ENCODE measurements around the gene PPM1K. TPM values are rescaled to one million over a fixed set of nuclear protein-coding genes. Genes with fewer than 3 reads are reported as not detected.

The PPM1K gene
- total RNA-seq, 1 donor from 2014 or later: 248 TPM

GRCh38 chr4:88244056-88244455 lies 40.3 kb downstream of the PPM1K start:
- H3K4me1 ChIP-seq: peaks cover 18% of the 10 kb centered on the region

DNA sequence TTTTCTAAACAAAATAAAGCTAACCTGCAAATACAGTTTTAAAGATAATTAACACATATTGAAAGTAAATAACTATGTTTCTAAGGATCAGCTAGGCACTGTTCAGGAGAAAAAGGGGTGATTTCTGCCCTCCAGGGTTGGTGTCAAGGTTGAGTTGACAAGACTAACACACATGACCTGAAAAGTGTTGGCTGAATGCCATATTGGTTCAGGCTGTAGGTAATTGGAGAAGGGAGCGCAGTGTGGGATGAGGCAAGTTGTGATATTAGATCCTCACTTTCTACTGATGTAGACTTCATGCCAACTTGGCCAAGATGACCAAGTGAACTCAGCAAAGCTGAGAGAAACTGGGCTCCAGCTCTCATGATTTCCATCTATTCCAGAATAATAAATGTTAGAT lies 42.2 kb downstream of the PPM1K start:
- H3K36me3 ChIP-seq: no peaks in the 10 kb centered on the region
- H3K27ac ChIP-seq (replicated peaks): no peak overlapping the region
- intact Hi-C loops (cut with micrococcal nuclease): no loop called here
- H3K9me3 ChIP-seq (replicated peaks): peaks cover 4% of the 10 kb centered on the region
- no peak overlapping the region for H3K4me3 ChIP-seq
- peaks cover 18% of the 10 kb centered on the region for H3K4me1 ChIP-seq
- TF ChIP-seq, protein P1, sequence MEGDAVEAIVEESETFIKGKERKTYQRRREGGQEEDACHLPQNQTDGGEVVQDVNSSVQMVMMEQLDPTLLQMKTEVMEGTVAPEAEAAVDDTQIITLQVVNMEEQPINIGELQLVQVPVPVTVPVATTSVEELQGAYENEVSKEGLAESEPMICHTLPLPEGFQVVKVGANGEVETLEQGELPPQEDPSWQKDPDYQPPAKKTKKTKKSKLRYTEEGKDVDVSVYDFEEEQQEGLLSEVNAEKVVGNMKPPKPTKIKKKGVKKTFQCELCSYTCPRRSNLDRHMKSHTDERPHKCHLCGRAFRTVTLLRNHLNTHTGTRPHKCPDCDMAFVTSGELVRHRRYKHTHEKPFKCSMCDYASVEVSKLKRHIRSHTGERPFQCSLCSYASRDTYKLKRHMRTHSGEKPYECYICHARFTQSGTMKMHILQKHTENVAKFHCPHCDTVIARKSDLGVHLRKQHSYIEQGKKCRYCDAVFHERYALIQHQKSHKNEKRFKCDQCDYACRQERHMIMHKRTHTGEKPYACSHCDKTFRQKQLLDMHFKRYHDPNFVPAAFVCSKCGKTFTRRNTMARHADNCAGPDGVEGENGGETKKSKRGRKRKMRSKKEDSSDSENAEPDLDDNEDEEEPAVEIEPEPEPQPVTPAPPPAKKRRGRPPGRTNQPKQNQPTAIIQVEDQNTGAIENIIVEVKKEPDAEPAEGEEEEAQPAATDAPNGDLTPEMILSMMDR (IDR thresholded peaks at IDR 0.05; ENCODE audit: borderline replicate concordance): no peak
- no peak for DNase-seq
- no peaks in the 10 kb centered on the region for H3K27me3 ChIP-seq (ENCODE audit: low read depth)

More at GRCh38 chr4:88244056-88244455, 40.3 kb downstream of the PPM1K start:
- Histone ChIP-seq H3K27ac (replicated peaks) (no peak overlapping the region), H3K27me3 (ENCODE audit: low read depth) (no peaks in the 10 kb centered on the region), H3K4me3 (no peak overlapping the region), H3K36me3 (no peaks in the 10 kb centered on the region), H3K9me3 (replicated peaks) (no peaks in the 10 kb centered on the region)
- intact Hi-C loops (cut with micrococcal nuclease): no loop called here
- TF ChIP-seq, protein P1 (IDR thresholded peaks at IDR 0.05; ENCODE audit: borderline replicate concordance): no peak
- no peak for DNase-seq

DNA sequence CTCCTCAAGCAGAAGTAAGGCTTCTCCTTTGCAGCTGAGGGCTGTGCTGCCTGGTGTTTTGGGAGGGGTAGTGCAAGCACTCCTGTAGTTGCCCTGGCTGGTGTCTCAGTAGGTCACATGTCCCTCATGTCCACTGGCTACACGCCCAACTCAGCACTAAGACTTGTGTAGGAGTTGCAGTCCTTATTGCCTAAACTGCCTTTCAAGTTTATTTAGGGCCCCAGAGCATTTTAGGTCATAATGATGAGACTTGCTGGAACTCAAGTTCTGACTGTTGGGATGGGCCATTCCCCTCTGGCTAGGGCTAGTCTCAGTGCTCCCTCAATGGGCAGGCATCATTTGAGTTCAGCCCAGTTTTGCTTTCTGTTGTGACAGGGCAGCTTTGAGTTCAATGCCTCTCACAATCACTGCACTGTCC lies 44.1 kb downstream of the PPM1K start:
- intact Hi-C loops (cut with micrococcal nuclease): no loop called here
- H3K4me1 ChIP-seq: peaks cover 18% of the 10 kb centered on the region
- H3K27ac ChIP-seq (replicated peaks): peak overlapping the region; percentile 73
- no peaks in the 10 kb centered on the region for H3K36me3 ChIP-seq
- H3K27me3 ChIP-seq (ENCODE audit: low read depth): no peaks in the 10 kb centered on the region
- peak; percentile 72 for DNase-seq
- H3K4me3 ChIP-seq: no peak overlapping the region
- H3K9me3 ChIP-seq (replicated peaks): peaks cover 7% of the 10 kb centered on the region
- TF ChIP-seq, protein P1 (IDR thresholded peaks at IDR 0.05; ENCODE audit: borderline replicate concordance): peak; percentile 50

GRCh38 chr4:88230969-88231771 lies 53.2 kb downstream of the PPM1K start:
- TF ChIP-seq, protein P1 (IDR thresholded peaks at IDR 0.05; ENCODE audit: borderline replicate concordance): no peak
- Histone ChIP-seq H3K27ac (replicated peaks) (peak overlapping the region; percentile 70), H3K36me3 (no peaks in the 10 kb centered on the region), H3K4me3 (peak overlapping the region; percentile 56), H3K9me3 (replicated peaks) (peaks cover 21% of the 10 kb centered on the region), H3K27me3 (ENCODE audit: low read depth) (no peaks in the 10 kb centered on the region), H3K4me1 (peaks cover 32% of the 10 kb centered on the region)
- DNase-seq: no peak
- intact Hi-C loops (cut with micrococcal nuclease): no loop called here

DNA sequence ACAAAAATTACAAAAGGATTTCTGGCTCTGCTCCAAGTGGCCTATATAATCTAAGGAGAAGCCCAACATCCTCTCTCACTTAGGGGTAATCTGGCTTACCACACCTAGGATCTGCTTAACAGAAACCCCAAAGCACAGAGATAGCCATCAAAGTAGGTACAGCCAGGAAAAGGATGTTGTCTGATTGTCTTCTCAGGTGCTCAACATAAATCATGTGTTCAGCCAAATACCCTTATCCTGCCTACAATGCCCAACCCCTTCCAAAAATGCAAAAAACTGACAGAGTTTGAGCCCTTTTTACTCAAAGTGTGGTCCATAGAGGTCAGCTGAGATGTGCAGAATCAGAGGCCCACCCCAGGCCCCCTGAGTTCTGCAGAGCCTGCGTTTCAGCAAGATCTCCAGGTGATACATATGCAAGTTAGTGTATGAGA lies 53.9 kb downstream of the PPM1K start:
- peak overlapping the region; percentile 70 for H3K27ac ChIP-seq (replicated peaks)

More for the DNA sequence above, 53.9 kb downstream of the PPM1K start:
- DNase-seq: no peak
- Histone ChIP-seq H3K9me3 (replicated peaks) (peaks cover 21% of the 10 kb centered on the region), H3K4me3 (peak overlapping the region; percentile 56), H3K4me1 (peaks cover 39% of the 10 kb centered on the region), H3K36me3 (no peaks in the 10 kb centered on the region), H3K27me3 (ENCODE audit: low read depth) (no peaks in the 10 kb centered on the region)
- TF ChIP-seq, protein P1 (IDR thresholded peaks at IDR 0.05; ENCODE audit: borderline replicate concordance): no peak
- intact Hi-C loops (cut with micrococcal nuclease): no loop called here
